CD4-positive, CD25-positive, alpha-beta regulatory T cell (primary cell): ENCODE results near the gene VSIG8. TPM values are rescaled to one million over a fixed set of nuclear protein-coding genes. Genes with fewer than 3 reads are reported as not detected.
A peak's percentile ranks its signal among the peaks of the same experiment; 100 is the strongest.

Experiments used
- ATAC-seq, 2 donors: fragments of 150-1000 bp; cut with Tn5 transposase; one replicate each; pipeline ENCODE4 v1.10.0; 2021; ENCODE audit warnings: low read depth in 2 of 2, moderate number of reproducible peaks in 2 of 2, moderate library complexity in 1 of 2
- DNase-seq, 3 donors: peaks; one replicate each; pipeline versions ENCODE4 v3.0.0 to v3.0.0-alpha.2; 2012 to 2022; ENCODE audit warnings: mixed read lengths in 1 of 3
- H3K27ac ChIP-seq: one replicate; pipeline ENCODE4 v1.7.0; 2013; ENCODE audit warnings: mild to moderate bottlenecking, low read length; ENCODE audit not compliant: insufficient read depth, poor library complexity, severe bottlenecking
- H3K27me3 ChIP-seq: one replicate; pipeline ENCODE4 v1.7.0; 2013; ENCODE audit warnings: low read length; ENCODE audit not compliant: control insufficient read depth, insufficient read depth
- H3K36me3 ChIP-seq: one replicate; pipeline ENCODE4 v1.7.0; 2013; ENCODE audit warnings: mild to moderate bottlenecking, low read length, moderate library complexity; ENCODE audit not compliant: control insufficient read depth, insufficient read depth
- H3K4me1 ChIP-seq: 2 replicates; pipeline ENCODE4 v1.7.0; 2013; ENCODE audit warnings: mild to moderate bottlenecking, low read length; ENCODE audit not compliant: insufficient read depth, control insufficient read depth, poor library complexity, severe bottlenecking
- H3K4me3 ChIP-seq: one replicate; pipeline ENCODE4 v1.7.0; 2013; ENCODE audit warnings: low read depth, mild to moderate bottlenecking, low read length, moderate library complexity
- H3K9me3 ChIP-seq, 2 experiments: 1 replicate in 1 of 2; 2 replicates in 1 of 2; pipeline ENCODE4 v1.7.0; 2013; ENCODE audit warnings: low read length in 2 of 2, mild to moderate bottlenecking in 1 of 2, moderate library complexity in 1 of 2; ENCODE audit not compliant: control insufficient read depth in 2 of 2
- H3K27ac Mint-ChIP-seq, 3 donors: one replicate each; pipeline ENCODE4 v1.8.0; 2020 to 2022; ENCODE audit warnings: mild to moderate bottlenecking in 3 of 3, mixed read lengths in 3 of 3, moderate library complexity in 2 of 3
- H3K27me3 Mint-ChIP-seq: one replicate; pipeline ENCODE4 v1.8.0; 2022; ENCODE audit warnings: mild to moderate bottlenecking, mixed read lengths
- H3K36me3 Mint-ChIP-seq: one replicate; pipeline ENCODE4 v1.8.0; 2020; ENCODE audit warnings: mixed read lengths
- H3K4me1 Mint-ChIP-seq, 4 donors: one replicate each; pipeline ENCODE4 v1.8.0; 2020 to 2022; ENCODE audit warnings: mixed read lengths in 4 of 4, mild to moderate bottlenecking in 1 of 4
- H3K4me3 Mint-ChIP-seq, 4 donors: one replicate each; pipeline ENCODE4 v1.8.0; 2020 to 2022; ENCODE audit warnings: mild to moderate bottlenecking in 4 of 4, mixed read lengths in 4 of 4, moderate library complexity in 3 of 4
- H3K9me3 Mint-ChIP-seq, 7 donors: one replicate each; pipeline ENCODE4 v1.8.0; 2020 to 2022; ENCODE audit warnings: mixed read lengths in 7 of 7, mild to moderate bottlenecking in 3 of 7, moderate library complexity in 2 of 7
- polyA plus RNA-seq, 4 donors: library from polyadenylated mRNA; unstranded; fragments of 300-500 nt; fragmentation: Illumina TruSeq; gene quantifications; one replicate each; pipeline ENCODE4 v1.2.3, GENCODE V29; 2021
- total RNA-seq: library from RNA; stranded (reverse); gene quantifications from one replicate; pipeline ENCODE4 v1.2.3, GENCODE V29; 2022

Gene VSIG8
- total and polyA plus RNA-seq, 5 donors from 2014 or later: not detected

DNA sequence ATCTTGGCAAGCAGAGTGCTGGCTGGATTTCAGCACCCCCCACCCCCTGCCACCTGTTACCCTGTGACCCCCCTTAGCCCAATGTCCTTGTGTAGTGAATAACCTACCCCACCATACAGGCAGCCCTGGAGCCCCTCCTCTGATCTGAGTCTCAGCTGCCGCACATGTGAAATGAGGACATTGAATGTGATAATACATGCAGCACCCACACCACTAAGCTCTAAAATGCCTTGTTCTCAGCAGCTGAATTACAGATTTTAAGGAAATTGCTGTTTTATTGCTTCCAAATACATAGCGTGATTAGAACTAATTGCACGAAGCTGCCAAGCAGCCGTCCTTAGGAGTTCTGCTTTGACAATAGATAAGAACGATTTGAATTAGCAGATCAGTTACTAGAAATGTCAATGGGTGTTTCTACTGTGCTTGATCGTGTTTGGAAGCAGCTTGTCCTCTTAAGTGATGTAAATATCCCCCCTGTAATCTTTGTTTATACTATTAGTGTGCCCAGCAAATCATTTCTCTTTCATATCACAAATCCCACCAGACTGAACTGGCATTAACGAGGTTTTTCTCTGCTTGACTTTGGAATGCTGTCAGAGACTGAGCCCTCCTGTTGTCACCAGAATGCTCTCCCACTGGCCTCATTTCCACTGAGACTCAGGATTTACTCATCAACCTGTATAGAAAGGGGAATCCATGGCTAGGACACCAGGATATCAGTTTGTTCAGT, 30.9 kb downstream of the VSIG8 start:
- no peaks in the 10 kb centered on the region for H3K9me3 ChIP-seq
- no peak overlapping the region for H3K27ac ChIP-seq
- Mint-ChIP-seq H3K4me1 (peaks cover 6 to 24% (median 13%) of the 10 kb centered on the region in 4 donors), H3K27me3 (no peaks in the 10 kb centered on the region), H3K36me3 (peaks cover 9% of the 10 kb centered on the region), H3K27ac (no peak overlapping the region), H3K9me3 (peaks cover 0 to 1% (median 0%) of the 10 kb centered on the region in 7 donors), H3K4me3 (no peak overlapping the region)
- H3K4me3 ChIP-seq: no peak overlapping the region
- ATAC-seq (no peak), DNase-seq (no peak)
- H3K36me3 ChIP-seq: no peaks in the 10 kb centered on the region
- peaks cover 11% of the 10 kb centered on the region for H3K4me1 ChIP-seq
- no peaks in the 10 kb centered on the region for H3K27me3 ChIP-seq

DNA sequence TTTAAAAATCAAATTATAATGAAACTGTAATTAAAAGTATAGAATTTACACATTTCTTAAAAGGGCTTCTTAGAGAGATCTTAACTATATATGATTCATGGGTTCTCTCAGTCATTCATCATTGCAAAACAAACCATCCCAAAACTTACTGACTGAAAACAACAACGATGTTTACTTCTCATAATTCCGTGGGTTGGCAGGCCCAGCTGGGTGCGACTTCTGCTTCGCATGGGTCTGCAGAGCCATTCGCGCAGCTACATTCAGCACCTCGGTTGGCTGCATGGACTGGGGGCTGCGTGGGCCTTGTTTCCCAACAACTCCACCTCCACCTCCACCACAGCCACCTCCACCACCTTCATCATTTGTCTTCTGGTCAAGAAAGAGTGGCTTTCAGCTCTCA, 31.7 kb downstream of the VSIG8 start:
- ATAC-seq (no peak), DNase-seq (no peak)
- no peak overlapping the region for H3K27ac ChIP-seq
- H3K4me3 ChIP-seq: no peak overlapping the region
- H3K27ac Mint-ChIP-seq: no peak overlapping the region
- H3K9me3 Mint-ChIP-seq: peaks cover 0 to 1% (median 0%) of the 10 kb centered on the region in 7 donors
- H3K36me3 Mint-ChIP-seq: peaks cover 5% of the 10 kb centered on the region
- no peaks in the 10 kb centered on the region for H3K27me3 ChIP-seq
- no peaks in the 10 kb centered on the region for H3K36me3 ChIP-seq
- no peak overlapping the region for H3K4me3 Mint-ChIP-seq
- H3K27me3 Mint-ChIP-seq: no peaks in the 10 kb centered on the region
- H3K4me1 Mint-ChIP-seq: peaks cover 6 to 32% (median 21%) of the 10 kb centered on the region in 4 donors
- H3K4me1 ChIP-seq: peaks cover 19% of the 10 kb centered on the region
- H3K9me3 ChIP-seq: no peaks in the 10 kb centered on the region

DNA sequence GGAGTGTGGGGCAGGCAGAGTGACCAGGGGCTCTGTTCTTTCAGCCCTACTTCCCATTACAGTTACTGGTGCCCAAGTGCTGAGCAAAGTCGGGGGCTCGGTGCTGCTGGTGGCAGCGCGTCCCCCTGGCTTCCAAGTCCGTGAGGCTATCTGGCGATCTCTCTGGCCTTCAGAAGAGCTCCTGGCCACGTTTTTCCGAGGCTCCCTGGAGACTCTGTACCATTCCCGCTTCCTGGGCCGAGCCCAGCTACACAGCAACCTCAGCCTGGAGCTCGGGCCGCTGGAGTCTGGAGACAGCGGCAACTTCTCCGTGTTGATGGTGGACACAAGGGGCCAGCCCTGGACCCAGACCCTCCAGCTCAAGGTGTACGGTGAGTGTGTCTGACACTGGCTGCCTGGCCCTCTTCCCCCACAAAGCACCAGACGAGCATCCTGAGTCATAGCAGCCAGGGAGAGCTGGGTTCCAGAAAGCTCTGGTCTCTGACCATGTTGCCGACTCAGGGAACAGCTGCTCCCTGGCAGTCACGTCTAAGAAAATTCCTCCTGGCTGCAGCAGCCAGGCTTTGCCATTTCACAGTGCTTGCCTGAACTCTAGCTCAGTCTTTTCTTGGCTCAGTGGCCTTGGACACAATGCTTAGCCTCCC, 32.5 kb downstream of the VSIG8 start:
- no peak overlapping the region for H3K27ac Mint-ChIP-seq
- H3K9me3 ChIP-seq: no peaks in the 10 kb centered on the region
- H3K36me3 ChIP-seq: no peaks in the 10 kb centered on the region
- no peak overlapping the region for H3K4me3 ChIP-seq
- H3K27me3 ChIP-seq: no peaks in the 10 kb centered on the region
- peaks cover 19% of the 10 kb centered on the region for H3K4me1 ChIP-seq
- no peak overlapping the region for H3K4me3 Mint-ChIP-seq
- H3K4me1 Mint-ChIP-seq: peaks cover 6 to 32% (median 24%) of the 10 kb centered on the region in 4 donors
- no peak overlapping the region for H3K27ac ChIP-seq
- DNase-seq: no peak
- no peaks in the 10 kb centered on the region for H3K27me3 Mint-ChIP-seq
- no peaks in the 10 kb centered on the region for H3K36me3 Mint-ChIP-seq
- peaks cover 0 to 1% (median 0%) of the 10 kb centered on the region in 7 donors for H3K9me3 Mint-ChIP-seq
- no peak for ATAC-seq

DNA sequence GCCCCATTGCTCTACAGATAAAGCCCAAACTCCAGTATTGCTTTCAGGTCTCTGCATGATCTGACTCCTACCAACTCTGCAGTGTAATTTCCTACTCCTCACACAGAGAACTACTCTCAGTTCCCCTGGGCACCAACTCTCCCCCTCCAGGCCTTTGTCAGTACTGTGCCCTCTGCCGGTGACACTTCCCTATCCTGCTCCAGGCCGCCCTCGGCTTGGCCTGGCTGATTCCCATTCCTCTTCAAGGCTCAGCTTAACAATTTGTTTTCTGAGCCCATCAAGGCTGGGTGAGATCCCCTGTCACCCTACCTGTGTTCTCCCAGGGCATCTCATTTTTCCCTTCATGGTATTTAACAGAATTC, 33.2 kb downstream of the VSIG8 start:
- DNase-seq (no peak), ATAC-seq (peak; percentile 42 to 45)
- Histone ChIP-seq H3K27me3 (no peaks in the 10 kb centered on the region), H3K9me3 (no peaks in the 10 kb centered on the region), H3K27ac (no peak overlapping the region), H3K4me1 (peaks cover 19% of the 10 kb centered on the region), H3K4me3 (no peak overlapping the region), H3K36me3 (no peaks in the 10 kb centered on the region)
- H3K27ac Mint-ChIP-seq: peak overlapping the region in 2 of 3 donors; percentile 4 to 29
- H3K9me3 Mint-ChIP-seq: peaks cover 0 to 1% (median 0%) of the 10 kb centered on the region in 7 donors
- H3K4me3 Mint-ChIP-seq: no peak overlapping the region
- H3K36me3 Mint-ChIP-seq: no peaks in the 10 kb centered on the region
- peaks cover 6 to 32% (median 24%) of the 10 kb centered on the region in 4 donors for H3K4me1 Mint-ChIP-seq
- H3K27me3 Mint-ChIP-seq: no peaks in the 10 kb centered on the region

DNA sequence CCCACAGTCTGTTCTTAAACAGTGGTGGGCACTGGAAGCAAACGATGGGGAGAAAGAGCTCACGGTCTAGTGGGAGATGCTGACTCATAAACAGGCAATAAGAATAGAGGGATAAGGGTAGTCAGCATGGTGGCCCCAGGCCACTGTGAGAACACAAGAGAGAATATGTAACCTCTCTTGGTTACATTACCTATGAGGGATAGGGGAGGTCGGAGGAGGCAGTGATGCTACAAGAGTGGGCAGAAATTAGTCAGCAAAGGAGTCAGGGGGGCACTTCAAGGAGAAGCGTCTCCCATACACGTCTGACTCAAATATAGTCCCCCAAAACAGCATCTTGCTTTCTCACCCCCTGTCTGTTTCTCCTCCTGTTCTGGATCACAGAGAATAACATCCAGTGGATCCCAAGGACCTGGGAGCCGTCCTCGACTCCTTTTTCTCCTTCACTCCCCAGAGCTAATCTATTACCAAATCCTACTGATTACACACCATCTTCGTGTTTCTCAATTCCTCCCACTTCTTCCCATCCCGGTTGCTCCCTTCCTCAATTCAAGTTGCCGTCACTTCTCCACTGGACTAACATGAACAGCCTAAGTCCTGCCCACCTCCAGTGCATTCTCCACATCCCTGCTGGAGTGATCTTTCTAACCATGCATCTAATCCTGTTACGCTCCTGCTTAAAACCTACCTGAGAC, 33.7 kb downstream of the VSIG8 start:
- H3K4me1 ChIP-seq: peaks cover 19% of the 10 kb centered on the region
- no peak overlapping the region for H3K4me3 ChIP-seq
- no peaks in the 10 kb centered on the region for H3K9me3 ChIP-seq
- Mint-ChIP-seq H3K4me1 (peaks cover 6 to 32% (median 24%) of the 10 kb centered on the region in 4 donors), H3K4me3 (no peak overlapping the region), H3K27ac (peak overlapping the region in 2 of 3 donors; percentile 4 to 37), H3K27me3 (no peaks in the 10 kb centered on the region), H3K9me3 (peaks cover 0 to 1% (median 0%) of the 10 kb centered on the region in 7 donors), H3K36me3 (no peaks in the 10 kb centered on the region)
- H3K27ac ChIP-seq: no peak overlapping the region
- H3K36me3 ChIP-seq: no peaks in the 10 kb centered on the region
- no peak for DNase-seq
- H3K27me3 ChIP-seq: no peaks in the 10 kb centered on the region
- ATAC-seq: no peak

DNA sequence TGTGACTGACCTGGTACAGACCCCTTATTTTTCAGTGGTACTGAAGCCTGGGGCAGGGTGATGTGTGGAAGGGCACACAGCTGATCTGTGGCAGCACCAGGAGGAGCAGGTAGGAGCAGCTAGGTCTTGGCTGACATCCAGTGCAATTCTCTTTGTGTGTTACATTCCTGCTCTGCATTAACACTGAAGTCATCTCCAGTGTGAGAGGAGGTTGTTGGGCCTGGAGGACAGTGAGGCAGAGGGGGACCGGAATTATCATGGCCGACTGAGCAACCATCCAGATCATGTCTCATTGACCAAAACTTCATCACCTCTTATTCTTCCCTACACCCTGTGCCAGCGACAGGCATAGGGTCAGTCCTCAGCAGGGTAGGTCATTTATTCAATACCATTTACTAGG, 34.3 kb downstream of the VSIG8 start:
- Histone ChIP-seq H3K27ac (no peak overlapping the region), H3K4me3 (no peak overlapping the region), H3K27me3 (no peaks in the 10 kb centered on the region), H3K9me3 (no peaks in the 10 kb centered on the region), H3K4me1 (peaks cover 19% of the 10 kb centered on the region), H3K36me3 (no peaks in the 10 kb centered on the region)
- Mint-ChIP-seq H3K4me1 (peaks cover 6 to 32% (median 24%) of the 10 kb centered on the region in 4 donors), H3K4me3 (no peak overlapping the region), H3K27ac (peak overlapping the region in 1 of 3 donors; percentile 37), H3K27me3 (peaks cover 2% of the 10 kb centered on the region), H3K36me3 (no peaks in the 10 kb centered on the region), H3K9me3 (peaks cover 0 to 1% (median 0%) of the 10 kb centered on the region in 7 donors)
- DNase-seq: no peak
- no peak for ATAC-seq

DNA sequence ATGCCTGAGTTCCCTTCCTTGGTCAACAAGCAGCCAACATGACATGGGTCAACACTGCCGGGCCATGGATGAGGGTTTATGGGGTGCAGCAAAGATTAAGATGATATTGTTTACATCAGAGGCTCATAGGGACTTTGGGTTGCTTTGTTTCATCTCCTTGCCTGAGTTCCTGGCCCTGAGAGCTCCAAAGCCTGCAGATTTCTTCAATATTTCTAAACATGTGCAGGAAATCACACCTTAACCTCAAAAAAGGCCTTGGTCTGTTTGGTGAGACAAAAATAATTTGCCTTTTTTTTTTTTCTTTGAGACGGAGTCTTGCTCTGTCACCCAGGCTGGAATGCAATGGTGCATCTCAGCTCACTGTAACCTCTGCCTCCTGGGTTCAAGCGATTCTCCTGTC, 34.9 kb downstream of the VSIG8 start:
- no peak overlapping the region for H3K4me3 Mint-ChIP-seq
- no peak overlapping the region for H3K4me3 ChIP-seq
- peaks cover 6 to 32% (median 24%) of the 10 kb centered on the region in 4 donors for H3K4me1 Mint-ChIP-seq
- no peak overlapping the region for H3K27ac ChIP-seq
- no peaks in the 10 kb centered on the region for H3K36me3 ChIP-seq
- H3K27ac Mint-ChIP-seq: peak overlapping the region in 1 of 3 donors; percentile 76
- H3K27me3 Mint-ChIP-seq: peaks cover 5% of the 10 kb centered on the region
- no peaks in the 10 kb centered on the region for H3K27me3 ChIP-seq
- H3K9me3 ChIP-seq: no peaks in the 10 kb centered on the region
- ATAC-seq (no peak), DNase-seq (peak in 1 of 3 donors; percentile 20)
- peaks cover 19% of the 10 kb centered on the region for H3K4me1 ChIP-seq
- H3K9me3 Mint-ChIP-seq: peaks cover 0 to 1% (median 0%) of the 10 kb centered on the region in 7 donors
- H3K36me3 Mint-ChIP-seq: no peaks in the 10 kb centered on the region
